B cell (primary cell): ENCODE data around the gene TMC6. TPM values are rescaled to one million over a fixed set of nuclear protein-coding genes. Genes with fewer than 3 reads are reported as not detected.

Source experiments
- ATAC-seq: fragments of 200-7000 bp; cut with Tn5 transposase; one replicate; pipeline ENCODE4 v1.10.0; 2021; ENCODE audit warnings: low read depth, mild to moderate bottlenecking, moderate number of reproducible peaks, moderate library complexity
- CTCF ChIA-PET: fragments of 350-600 bp; sonication (Branson Sonifier 250); formaldehyde crosslinking; loops from one replicate; lab custom pipeline; 2021; ENCODE audit warnings: antibody characterized with exemption, inconsistent platforms; lab: Charles Lee
- POLR2A ChIA-PET: fragments of 350-600 bp; sonication (Branson Sonifier 250); formaldehyde crosslinking; loops from one replicate; lab custom pipeline; 2021; ENCODE audit warnings: antibody characterized with exemption; lab: Charles Lee
- DNase-seq: peaks from one replicate; pipeline ENCODE4 v3.0.0; 2013
- H2AFZ ChIP-seq: 2 replicates; pipeline ENCODE4 v1.6.1; 2012; ENCODE audit warnings: mild to moderate bottlenecking, low read depth, low read length; ENCODE audit not compliant: insufficient read depth, poor library complexity, severe bottlenecking
- H3K27ac ChIP-seq, 2 donors: 1 replicate in 1 of 2; 2 replicates in 1 of 2; pipeline ENCODE4 v1.5.1; 2012 to 2013; ENCODE audit warnings: low read length in 2 of 2, mild to moderate bottlenecking in 2 of 2, moderate library complexity in 1 of 2
- H3K27me3 ChIP-seq, 4 experiments: fragments of 200-600 bp in 1 of 4; sonication (generic) in 1 of 4; replicated peaks in 1 of 4; 1 replicate in 2 of 4; 2 replicates in 2 of 4; pipeline versions ENCODE4 v1.6.1 to v1.7.0; 2013 to 2016; ENCODE audit warnings: low read length in 3 of 4, mild to moderate bottlenecking in 2 of 4, mixed read lengths in 1 of 4, moderate library complexity in 1 of 4; ENCODE audit not compliant: insufficient read depth in 4 of 4, control insufficient read depth in 3 of 4; ENCODE audit errors: control extremely low read depth in 1 of 4
- H3K36me3 ChIP-seq, 2 experiments: replicated peaks in 1 of 2; 1 replicate in 1 of 2; 2 replicates in 1 of 2; pipeline versions ENCODE4 v1.6.1 to v1.7.1; 2013; ENCODE audit warnings: low read length in 1 of 2; ENCODE audit not compliant: insufficient read depth in 2 of 2, control insufficient read depth in 1 of 2; ENCODE audit errors: control extremely low read depth in 1 of 2, extremely low read depth in 1 of 2
- H3K4me1 ChIP-seq, 2 donors: fragments of 200-600 bp in 1 of 2; sonication (generic) in 1 of 2; 1 replicate in 1 of 2; 2 replicates in 1 of 2; pipeline versions ENCODE4 v1.5.1 to v1.6.1; 2013 to 2017; ENCODE audit warnings: low read length in 2 of 2; ENCODE audit not compliant: control insufficient read depth in 2 of 2, insufficient read depth in 2 of 2
- H3K4me2 ChIP-seq: replicated peaks from 2 replicates; pipeline ENCODE3; 2012; ENCODE audit warnings: mild to moderate bottlenecking, low read depth, low read length; ENCODE audit not compliant: poor library complexity, severe bottlenecking
- H3K4me3 ChIP-seq, 5 experiments: fragments of 200-600 bp in 1 of 5; sonication (generic) in 1 of 5; 1 replicate in 3 of 5; 2 replicates in 2 of 5; pipeline versions ENCODE4 v1.5.1 to v1.7.0; 2011 to 2016; ENCODE audit warnings: low read length in 4 of 5, mild to moderate bottlenecking in 4 of 5, low read depth in 2 of 5, control low read depth in 1 of 5, moderate library complexity in 1 of 5; ENCODE audit not compliant: insufficient read depth in 1 of 5; ENCODE audit errors: control extremely low read depth in 1 of 5, extremely low read depth in 1 of 5
- H3K79me2 ChIP-seq: fragments of 200-600 bp; sonication (generic); one replicate; pipeline ENCODE4 v1.6.0; 2016; ENCODE audit warnings: low read length; ENCODE audit not compliant: control insufficient read depth, insufficient read depth
- H3K9ac ChIP-seq: fragments of 200-600 bp; sonication (generic); 2 replicates; pipeline ENCODE4 v1.6.1; 2017; ENCODE audit warnings: mild to moderate bottlenecking, low read length, moderate library complexity
- H3K9me3 ChIP-seq, 3 donors: one replicate each; pipeline versions ENCODE4 v1.6.1 to v1.7.1; 2013; ENCODE audit warnings: low read length in 2 of 3; ENCODE audit not compliant: control insufficient read depth in 2 of 3, insufficient read depth in 1 of 3; ENCODE audit errors: control extremely low read depth in 1 of 3
- H4K20me1 ChIP-seq: 2 replicates; pipeline ENCODE4 v1.6.0; 2012; ENCODE audit warnings: mild to moderate bottlenecking, low read length; ENCODE audit not compliant: insufficient read depth, control insufficient read depth, poor library complexity, severe bottlenecking
- H3K27ac Mint-ChIP-seq: one replicate; pipeline ENCODE4 v1.8.0; 2021; ENCODE audit warnings: mixed read lengths
- H3K27me3 Mint-ChIP-seq: one replicate; pipeline ENCODE4 v1.8.0; 2021; ENCODE audit warnings: mixed read lengths
- H3K4me1 Mint-ChIP-seq: one replicate; pipeline ENCODE4 v1.8.0; 2021; ENCODE audit warnings: mixed read lengths
- H3K4me3 Mint-ChIP-seq: one replicate; pipeline ENCODE4 v1.8.0; 2021; ENCODE audit warnings: mixed read lengths
- H3K9me3 Mint-ChIP-seq: one replicate; pipeline ENCODE4 v1.8.0; 2022; ENCODE audit warnings: mixed read lengths; ENCODE audit not compliant: insufficient read depth
- EZH2 ChIP-seq: IDR thresholded peaks from 2 replicates; pipeline ENCODE4 v1.6.1; 2012; ENCODE audit warnings: borderline replicate concordance, low read depth, mild to moderate bottlenecking, moderate library complexity, low read length; ENCODE audit not compliant: insufficient read depth, poor library complexity, severe bottlenecking
- WGBS: methylation state at CpG from one replicate; pipeline ENCODE4 v1.1.5; 2013; ENCODE audit warnings: missing lambda C conversion rate; ENCODE audit not compliant: insufficient coverage; 5-methylcytosine and 5-hydroxymethylcytosine counted together
- intact Hi-C: fragments of 100-400 bp; cut with micrococcal nuclease; formaldehyde crosslinking; loops from one replicate; pipeline ENCODE4 v1.10.0; 2022
- polyA plus RNA-seq: library from polyadenylated mRNA; depleted of rRNA; stranded (reverse); fragments of >200 nt; gene quantifications from 2 replicates; pipeline ENCODE4 v1.2.3, GENCODE V29; 2012
- total RNA-seq, 2 donors: library from RNA; stranded (reverse); fragments of 120-200 nt in 1 of 2; gene quantifications; 1 replicate in 1 of 2; 2 replicates in 1 of 2; pipeline versions ENCODE4 v1.2.3 to v1.2.4, GENCODE V29; 2013 to 2022
- TF ChIP-seq, protein P1 (sequence below): fragments of 200-600 bp; IDR thresholded peaks from one replicate; pipeline ENCODE4 v1.8.0; 2022; ENCODE audit warnings: antibody characterized with exemption, mild to moderate bottlenecking

TMC6 gene
- total and polyA plus RNA-seq, 2 donors (not counting 1 experiment from before 2014, with no cell fraction given): 374 to 891 TPM

DNA sequence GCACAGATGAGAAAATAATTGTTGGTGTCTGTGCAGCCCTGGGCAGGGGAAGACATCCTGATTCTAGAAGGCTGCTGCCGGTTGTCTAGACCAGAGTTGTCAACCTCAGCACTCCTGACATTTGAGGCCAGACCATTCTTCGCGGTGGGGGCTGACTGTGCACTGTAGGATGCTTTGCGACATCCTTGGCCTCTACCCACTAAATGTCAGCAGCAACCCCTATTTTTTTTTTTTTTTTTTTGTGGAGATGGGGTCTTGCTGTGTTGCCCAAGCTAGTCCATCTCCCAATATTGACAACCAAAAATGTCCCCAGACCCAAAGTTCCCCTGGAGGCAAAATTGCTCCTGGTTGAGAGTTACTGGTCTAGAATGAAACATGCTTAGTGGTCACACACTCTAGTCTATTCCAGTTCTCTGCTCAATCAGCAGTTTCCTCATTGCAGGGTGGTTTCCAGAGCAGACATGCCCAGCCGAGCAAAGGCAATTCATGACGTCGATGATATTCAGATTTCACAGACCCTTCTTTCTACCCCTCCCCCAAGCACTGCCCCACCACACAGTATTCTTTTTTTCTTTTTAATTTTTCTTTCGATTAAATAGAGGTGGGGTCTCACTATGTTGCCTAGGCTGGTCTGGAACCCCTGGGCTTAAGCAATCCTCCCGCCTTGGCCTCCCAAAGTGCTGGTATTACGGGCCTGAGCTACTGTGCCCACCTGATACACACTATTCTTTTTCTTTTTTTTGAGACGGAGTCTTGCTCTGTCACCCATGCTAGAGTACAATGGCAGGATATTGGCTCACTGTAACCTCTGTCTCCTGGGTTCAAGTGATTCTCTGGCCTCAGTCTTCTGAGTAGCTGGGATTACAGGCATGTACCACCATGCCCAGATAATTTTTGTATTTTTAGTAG is 26.6 kb upstream of the TMC6 start:
- peaks cover 2% of the 10 kb centered on the region for H3K9me3 Mint-ChIP-seq
- Histone ChIP-seq H3K9me3 (peaks cover 0 to 28% (median 7%) of the 10 kb centered on the region in 3 donors), H2AFZ (no peak overlapping the region), H3K4me3 (peak overlapping the region in 2 of 5 experiments; percentile 1 to 11), H3K27ac (peak overlapping the region; percentile 92 to 98), H3K4me1 (peaks cover 58 to 87% of the 10 kb centered on the region in 2 donors), H3K79me2 (no peaks in the 10 kb centered on the region), H3K27me3 (no peaks in the 10 kb centered on the region), H3K9ac (no peak overlapping the region), H3K4me2 (peak overlapping the region; percentile 70), H3K36me3 (no peaks in the 10 kb centered on the region), H4K20me1 (no peaks in the 10 kb centered on the region)
- H3K4me3 Mint-ChIP-seq: peak overlapping the region; percentile 69
- POLR2A ChIA-PET: interaction anchor here (0.6 to 3.6 kb wide), 14 partner anchors 8 to 48 kb away, joined by 3 to 23 read pairs (median 4); partner anchors contain the start of genes SYNGR2 and TMC8
- no peak for TF ChIP-seq EZH2
- TF ChIP-seq, protein P1, sequence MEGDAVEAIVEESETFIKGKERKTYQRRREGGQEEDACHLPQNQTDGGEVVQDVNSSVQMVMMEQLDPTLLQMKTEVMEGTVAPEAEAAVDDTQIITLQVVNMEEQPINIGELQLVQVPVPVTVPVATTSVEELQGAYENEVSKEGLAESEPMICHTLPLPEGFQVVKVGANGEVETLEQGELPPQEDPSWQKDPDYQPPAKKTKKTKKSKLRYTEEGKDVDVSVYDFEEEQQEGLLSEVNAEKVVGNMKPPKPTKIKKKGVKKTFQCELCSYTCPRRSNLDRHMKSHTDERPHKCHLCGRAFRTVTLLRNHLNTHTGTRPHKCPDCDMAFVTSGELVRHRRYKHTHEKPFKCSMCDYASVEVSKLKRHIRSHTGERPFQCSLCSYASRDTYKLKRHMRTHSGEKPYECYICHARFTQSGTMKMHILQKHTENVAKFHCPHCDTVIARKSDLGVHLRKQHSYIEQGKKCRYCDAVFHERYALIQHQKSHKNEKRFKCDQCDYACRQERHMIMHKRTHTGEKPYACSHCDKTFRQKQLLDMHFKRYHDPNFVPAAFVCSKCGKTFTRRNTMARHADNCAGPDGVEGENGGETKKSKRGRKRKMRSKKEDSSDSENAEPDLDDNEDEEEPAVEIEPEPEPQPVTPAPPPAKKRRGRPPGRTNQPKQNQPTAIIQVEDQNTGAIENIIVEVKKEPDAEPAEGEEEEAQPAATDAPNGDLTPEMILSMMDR: no peak
- intact Hi-C loops: loop anchor here (1.0 kb wide), 5 partner anchors 8 to 23 kb away; partner anchors contain the start of gene SYNGR2
- CTCF ChIA-PET: interaction anchor here (1.0 to 2.8 kb wide), 2 partner anchors 21 kb away, joined by 3 to 10 read pairs; no protein-coding TSS in a partner anchor
- peak; percentile 92 for DNase-seq
- peaks cover 65% of the 10 kb centered on the region for H3K4me1 Mint-ChIP-seq
- peak; percentile 81 for ATAC-seq
- 0% methylated on average over 3 of the region's 11 CpGs for WGBS
- H3K27ac Mint-ChIP-seq: peak overlapping the region; percentile 97
- H3K27me3 Mint-ChIP-seq: no peaks in the 10 kb centered on the region
